GM18951 (cell line): ENCODE measurements around the gene PNPLA5.

Experiments used
- POLR2A ChIP-seq: IDR thresholded peaks from 4 replicates; pipeline ENCODE4 v1.6.1; 2011; ENCODE audit warnings: mild to moderate bottlenecking; ENCODE audit not compliant: insufficient read length, insufficient read depth; ENCODE audit errors: extremely low read depth
- in situ Hi-C: fragments of 300-500 bp; cut with MboI; formaldehyde crosslinking; loops from one replicate; pipeline ENCODE4 v1.12.0; 2022; ENCODE audit warnings: low sequenced_read_pairs, mixed read lengths, inconsistent platforms; ENCODE audit not compliant: unreplicated experiment

Gene PNPLA5, protein sequence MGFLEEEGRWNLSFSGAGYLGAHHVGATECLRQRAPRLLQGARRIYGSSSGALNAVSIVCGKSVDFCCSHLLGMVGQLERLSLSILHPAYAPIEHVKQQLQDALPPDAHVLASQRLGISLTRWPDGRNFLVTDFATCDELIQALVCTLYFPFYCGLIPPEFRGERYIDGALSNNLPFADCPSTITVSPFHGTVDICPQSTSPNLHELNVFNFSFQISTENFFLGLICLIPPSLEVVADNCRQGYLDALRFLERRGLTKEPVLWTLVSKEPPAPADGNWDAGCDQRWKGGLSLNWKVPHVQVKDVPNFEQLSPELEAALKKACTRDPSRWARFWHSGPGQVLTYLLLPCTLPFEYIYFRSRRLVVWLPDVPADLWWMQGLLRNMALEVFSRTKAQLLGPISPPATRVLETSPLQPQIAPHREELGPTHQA

DNA sequence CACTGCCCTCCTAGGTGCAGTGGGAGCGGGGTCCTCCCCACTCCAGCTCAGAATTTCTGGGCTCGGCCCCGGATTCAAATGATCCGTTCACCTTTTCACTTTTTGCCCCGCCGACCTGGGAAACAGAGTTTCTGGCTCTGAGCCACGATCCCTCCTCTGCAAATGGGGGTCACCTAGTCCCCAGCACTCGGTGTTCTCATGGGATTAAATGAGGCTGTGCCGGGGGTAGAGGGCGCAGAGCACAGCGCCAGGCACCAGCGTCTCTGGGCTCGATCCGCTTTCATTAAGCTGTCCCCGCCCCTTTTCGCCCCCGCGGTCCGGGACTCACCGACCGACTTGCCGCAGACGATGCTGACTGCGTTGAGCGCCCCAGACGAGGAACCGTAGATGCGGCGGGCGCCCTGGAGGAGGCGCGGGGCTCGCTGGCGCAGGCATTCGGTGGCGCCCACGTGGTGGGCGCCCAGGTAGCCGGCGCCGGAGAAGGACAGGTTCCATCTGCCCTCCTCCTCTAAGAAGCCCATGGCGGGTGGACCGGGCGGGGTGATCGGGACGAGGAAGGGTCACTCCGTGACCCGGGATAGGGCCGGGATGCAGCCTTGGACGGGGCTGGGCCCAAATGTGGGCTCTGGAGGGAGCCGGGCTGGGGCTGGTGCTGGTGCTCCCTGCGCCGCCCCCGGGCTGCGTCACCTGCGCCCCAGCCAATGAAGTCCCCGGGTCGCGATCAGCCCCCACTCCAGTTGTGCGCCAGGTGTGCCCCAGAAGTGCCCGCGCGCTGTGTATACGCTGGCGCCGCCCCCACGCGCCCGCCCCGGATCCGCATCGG lies at the start of gene PNPLA5:
PNPLA5 (minus strand) TSS at position 654 of the 823 bp plus-strand sequence; CDS start at position 521, 133 bp downstream.
- in situ Hi-C loops = loop anchor here (25.0 kb wide), 1 partner anchor 504 kb away; no protein-coding TSS in a partner anchor
- TF ChIP-seq POLR2A = no peak

DNA sequence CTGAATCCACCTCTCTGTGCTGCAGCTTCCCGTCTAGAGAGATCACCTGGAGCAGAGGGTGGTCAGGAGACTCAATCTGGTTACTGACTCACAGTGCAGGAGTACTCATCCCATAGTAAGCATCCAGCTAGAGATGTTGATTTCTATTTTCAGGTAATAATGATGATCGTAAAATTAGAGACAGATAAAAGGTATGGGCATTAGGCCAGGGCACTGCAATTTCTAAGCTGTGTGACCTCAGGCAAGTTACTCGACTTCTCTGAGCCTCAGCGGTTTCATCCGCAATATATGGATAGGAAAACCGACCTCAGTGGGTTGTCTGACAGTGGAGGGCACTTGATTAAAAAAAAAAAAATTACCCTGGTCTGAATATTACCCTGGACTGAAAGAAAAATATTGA lies 49.6 kb upstream of the PNPLA5 start:
- in situ Hi-C loops = no loop called here
- no peak for TF ChIP-seq POLR2A

- TF ChIP-seq POLR2A = no peak
- in situ Hi-C loops = no loop called here
Observed at GRCh38 chr22:43931771-43932170, 40.0 kb upstream of the PNPLA5 start.

- TF ChIP-seq POLR2A = no peak
- in situ Hi-C loops = no loop called here
Observed at GRCh38 chr22:43928908-43929307, 37.1 kb upstream of the PNPLA5 start.

DNA sequence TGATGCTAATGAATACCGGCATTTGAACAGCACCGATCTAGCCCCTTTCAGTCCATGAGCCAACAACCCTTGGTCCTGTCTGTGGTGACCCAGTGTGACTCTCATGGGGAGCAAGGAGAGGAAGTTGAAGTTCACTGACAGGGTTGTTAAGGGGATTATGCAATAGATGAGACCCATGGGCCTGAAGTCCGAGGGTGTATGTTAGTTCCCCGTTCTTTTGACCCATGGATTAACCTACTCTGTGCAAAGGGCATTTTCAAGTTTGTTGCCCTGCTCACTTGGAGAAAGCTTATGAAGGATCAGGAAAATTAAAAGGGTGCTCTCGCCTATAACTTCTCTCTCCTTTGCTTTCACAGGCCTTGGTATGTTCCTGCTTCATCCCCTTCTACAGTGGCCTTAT lies 36.7 kb upstream of the PNPLA5 start:
- TF ChIP-seq POLR2A = no peak
- in situ Hi-C loops = no loop called here

DNA sequence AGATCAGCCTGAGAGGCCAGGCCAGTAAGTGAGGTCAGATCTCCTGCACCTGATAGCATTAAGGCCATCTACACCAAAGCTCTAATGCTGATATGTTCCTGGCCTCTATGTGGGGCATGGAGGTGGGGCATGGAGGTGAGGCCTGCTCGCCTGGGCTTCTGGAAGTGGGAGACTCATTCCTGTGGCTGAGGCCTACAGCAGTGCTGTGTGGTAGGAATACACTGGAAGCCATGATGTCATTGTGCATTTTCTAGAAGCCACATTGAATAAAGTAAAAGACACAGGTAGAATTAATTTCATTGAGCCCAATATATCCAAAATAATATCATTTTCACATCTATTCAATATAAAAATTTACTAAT lies 34.5 kb upstream of the PNPLA5 start:
- no peak for TF ChIP-seq POLR2A
- in situ Hi-C loops = no loop called here

GRCh38 chr22:43925433-43926348 lies 33.9 kb upstream of the PNPLA5 start:
- in situ Hi-C loops = no loop called here

GRCh38 chr22:43924877-43925276 lies 33.1 kb upstream of the PNPLA5 start:
- TF ChIP-seq POLR2A = no peak

More at GRCh38 chr22:43925433-43926348, 33.9 kb upstream of the PNPLA5 start:
- TF ChIP-seq POLR2A = no peak

DNA sequence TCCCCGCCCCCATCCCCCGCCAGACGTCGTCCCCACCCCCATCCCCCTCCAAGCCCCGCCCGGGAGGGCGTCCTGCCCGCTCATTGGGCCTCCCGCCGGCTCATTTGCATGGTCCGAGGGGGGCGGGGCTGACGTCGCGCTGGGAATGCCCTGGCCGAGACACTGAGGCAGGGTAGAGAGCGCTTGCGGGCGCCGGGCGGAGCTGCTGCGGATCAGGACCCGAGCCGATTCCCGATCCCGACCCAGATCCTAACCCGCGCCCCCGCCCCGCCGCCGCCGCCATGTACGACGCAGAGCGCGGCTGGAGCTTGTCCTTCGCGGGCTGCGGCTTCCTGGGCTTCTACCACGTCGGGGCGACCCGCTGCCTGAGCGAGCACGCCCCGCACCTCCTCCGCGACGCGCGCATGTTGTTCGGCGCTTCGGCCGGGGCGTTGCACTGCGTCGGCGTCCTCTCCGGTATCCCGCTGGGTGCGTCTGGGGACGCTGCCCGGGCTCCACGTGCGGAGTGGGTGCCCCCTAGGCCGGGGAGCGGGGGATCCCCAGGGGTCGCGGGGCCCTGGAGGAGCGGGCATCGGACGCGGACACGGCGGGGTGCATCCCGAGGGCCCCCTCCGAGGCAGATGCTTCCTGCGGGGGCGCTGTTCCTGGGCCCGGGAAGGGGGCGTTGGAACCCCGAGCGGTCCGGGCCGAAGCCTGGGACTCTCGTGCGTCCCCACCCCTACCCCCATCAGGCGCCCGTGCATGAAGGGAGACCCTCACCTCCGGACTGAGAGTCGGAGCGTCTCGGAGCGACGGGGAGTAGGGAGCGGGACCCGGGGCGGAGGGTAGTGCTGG lies 32.0 kb upstream of the PNPLA5 start, which contains the start of gene PNPLA3:
PNPLA3 (plus strand) TSS at position 175 of the 834 bp plus-strand sequence; CDS start at position 282, 107 bp downstream.
- in situ Hi-C loops = no loop called here
- TF ChIP-seq POLR2A = peak; percentile 17

More at GRCh38 chr22:43924877-43925276, 33.1 kb upstream of the PNPLA5 start:
- in situ Hi-C loops = no loop called here

DNA sequence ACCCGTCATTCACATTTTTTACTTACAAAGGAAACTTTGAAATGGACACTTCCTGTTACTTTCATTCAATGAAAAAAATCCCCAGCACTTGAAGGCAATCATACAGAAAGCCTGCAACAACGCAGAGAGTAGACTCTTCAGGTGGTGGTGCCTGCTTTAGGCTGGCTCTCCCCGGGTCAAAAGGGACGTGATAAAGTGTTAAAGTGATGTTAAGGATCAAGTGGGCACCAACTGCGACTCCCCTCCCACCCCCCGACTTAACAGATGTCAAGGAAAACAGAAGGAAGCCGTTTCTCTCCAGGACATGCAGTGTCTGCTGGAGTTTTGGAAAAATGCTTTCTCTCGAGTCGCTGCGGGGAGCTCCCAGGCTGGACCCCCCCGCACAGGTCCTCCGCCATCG lies 31.4 kb upstream of the PNPLA5 start:
- in situ Hi-C loops = no loop called here
- TF ChIP-seq POLR2A = no peak

DNA sequence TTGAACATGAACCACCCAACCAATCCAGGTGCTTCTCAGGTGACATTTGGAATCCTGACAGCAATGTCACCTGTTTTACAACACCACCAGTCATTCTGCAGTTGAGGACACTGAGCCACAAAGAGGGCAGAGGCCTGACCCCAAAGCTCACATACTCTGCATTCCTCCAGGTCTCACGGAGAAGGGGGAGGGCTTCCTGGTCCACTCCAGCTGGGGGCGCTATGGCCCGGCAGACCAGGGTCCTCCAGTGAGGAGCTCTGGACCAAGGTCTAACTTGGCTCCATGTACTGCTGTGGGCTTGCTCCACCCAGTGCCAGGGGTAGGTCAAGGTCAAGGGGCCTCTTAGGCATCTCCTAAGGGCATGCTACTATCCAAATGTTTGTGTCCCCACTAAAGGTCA lies 30.3 kb upstream of the PNPLA5 start:
- in situ Hi-C loops = no loop called here
- no peak for TF ChIP-seq POLR2A

DNA sequence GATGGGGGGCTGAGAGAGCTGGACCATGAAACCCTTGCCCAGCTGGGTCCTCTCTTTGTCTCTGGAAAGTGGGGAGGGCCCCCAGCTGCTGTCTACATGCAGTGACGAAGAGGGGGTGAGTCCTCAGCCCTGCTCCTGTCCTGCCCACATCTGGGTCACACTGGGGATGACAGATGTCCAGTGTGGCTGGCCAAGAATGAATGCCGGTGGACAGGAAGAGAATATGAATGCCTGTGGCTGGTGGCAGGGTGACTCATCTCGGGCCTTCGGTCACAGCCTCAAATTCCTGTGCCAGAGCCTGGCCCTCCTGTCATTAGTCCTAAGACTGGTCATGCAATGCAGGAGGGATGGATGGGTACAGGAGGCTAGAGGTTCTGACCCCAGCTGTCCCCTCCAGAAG lies 29.6 kb upstream of the PNPLA5 start:
- TF ChIP-seq POLR2A = no peak
- in situ Hi-C loops = no loop called here
